ENCODE measurements around the gene SDK1.

SDK1 gene

GRCh38 chr7:3977391-3977790 is 676.3 kb downstream of the SDK1 start:
- TF ChIP-seq, protein P1, sequence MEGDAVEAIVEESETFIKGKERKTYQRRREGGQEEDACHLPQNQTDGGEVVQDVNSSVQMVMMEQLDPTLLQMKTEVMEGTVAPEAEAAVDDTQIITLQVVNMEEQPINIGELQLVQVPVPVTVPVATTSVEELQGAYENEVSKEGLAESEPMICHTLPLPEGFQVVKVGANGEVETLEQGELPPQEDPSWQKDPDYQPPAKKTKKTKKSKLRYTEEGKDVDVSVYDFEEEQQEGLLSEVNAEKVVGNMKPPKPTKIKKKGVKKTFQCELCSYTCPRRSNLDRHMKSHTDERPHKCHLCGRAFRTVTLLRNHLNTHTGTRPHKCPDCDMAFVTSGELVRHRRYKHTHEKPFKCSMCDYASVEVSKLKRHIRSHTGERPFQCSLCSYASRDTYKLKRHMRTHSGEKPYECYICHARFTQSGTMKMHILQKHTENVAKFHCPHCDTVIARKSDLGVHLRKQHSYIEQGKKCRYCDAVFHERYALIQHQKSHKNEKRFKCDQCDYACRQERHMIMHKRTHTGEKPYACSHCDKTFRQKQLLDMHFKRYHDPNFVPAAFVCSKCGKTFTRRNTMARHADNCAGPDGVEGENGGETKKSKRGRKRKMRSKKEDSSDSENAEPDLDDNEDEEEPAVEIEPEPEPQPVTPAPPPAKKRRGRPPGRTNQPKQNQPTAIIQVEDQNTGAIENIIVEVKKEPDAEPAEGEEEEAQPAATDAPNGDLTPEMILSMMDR (conservative IDR thresholded peaks at IDR 0.05; ENCODE audit: control insufficient read depth, insufficient read depth, low read depth, low read length) = no peak
- no peak overlapping the region for H3K4me3 ChIP-seq (ENCODE audit: control insufficient read depth, low read depth, low read length)

DNA sequence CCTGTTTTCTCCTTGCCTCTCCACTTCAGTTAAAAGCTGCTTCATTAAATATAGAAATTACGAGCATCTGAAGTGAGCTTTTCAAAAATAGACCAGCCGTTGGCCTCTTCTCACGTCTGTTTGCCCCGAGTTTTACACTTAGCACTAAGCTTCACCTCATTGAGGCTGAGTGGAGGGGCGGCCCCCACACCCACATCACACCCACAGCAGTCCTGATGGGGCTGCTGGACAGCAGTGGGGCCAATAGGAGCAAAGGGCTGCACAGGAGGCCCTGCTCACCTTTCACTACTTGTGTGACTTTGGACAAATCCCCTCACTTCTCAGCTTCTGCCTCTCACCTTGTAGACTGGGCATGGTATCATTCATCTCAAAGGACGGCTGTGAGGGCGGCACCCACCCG is 677.8 kb downstream of the SDK1 start:
- TF ChIP-seq, protein P1 (conservative IDR thresholded peaks at IDR 0.05; ENCODE audit: control insufficient read depth, insufficient read depth, low read depth, low read length) = no peak
- H3K4me3 ChIP-seq (ENCODE audit: control insufficient read depth, low read depth, low read length) = no peak overlapping the region
- DNase-seq (ENCODE audit: low read depth) = no peak

More at GRCh38 chr7:3977391-3977790, 676.3 kb downstream of the SDK1 start:
- no peak for DNase-seq (ENCODE audit: low read depth)

DNA sequence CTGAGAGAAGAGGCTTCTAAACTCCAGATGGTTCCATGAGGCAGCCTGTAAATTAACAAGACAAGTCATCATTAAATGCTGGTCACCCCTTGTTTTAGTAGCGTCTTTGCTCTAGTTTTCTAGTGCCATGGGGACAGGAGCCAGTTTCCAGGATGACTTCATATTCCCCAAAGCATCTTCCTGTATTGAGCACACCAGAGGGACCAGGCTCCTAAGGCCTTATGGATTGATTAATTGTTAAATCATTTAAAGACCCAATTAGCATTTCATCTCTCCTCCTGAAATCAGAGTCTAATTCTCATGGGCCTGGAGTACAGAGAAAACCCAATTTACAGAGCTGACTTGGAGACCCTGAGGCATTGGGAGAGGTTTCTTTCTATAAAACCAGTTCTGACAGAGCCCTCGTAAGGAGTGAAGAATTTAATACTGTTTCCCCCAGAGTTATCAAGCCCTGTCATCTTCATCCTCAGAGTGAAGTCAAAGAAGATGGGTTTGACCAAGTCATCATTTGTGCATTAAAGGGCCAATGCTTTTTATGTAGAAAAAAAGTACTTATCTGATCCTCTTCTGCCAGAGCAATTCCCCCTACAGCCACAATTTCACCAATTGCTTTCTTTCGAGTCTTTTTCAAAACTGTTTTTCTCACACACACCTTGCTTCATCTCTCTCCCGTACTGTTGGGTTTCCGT is 678.7 kb downstream of the SDK1 start:
- DNase-seq (ENCODE audit: low read depth) = no peak
- TF ChIP-seq, protein P1 (conservative IDR thresholded peaks at IDR 0.05; ENCODE audit: control insufficient read depth, insufficient read depth, low read depth, low read length) = no peak
- H3K4me3 ChIP-seq (ENCODE audit: control insufficient read depth, low read depth, low read length) = no peak overlapping the region

DNA sequence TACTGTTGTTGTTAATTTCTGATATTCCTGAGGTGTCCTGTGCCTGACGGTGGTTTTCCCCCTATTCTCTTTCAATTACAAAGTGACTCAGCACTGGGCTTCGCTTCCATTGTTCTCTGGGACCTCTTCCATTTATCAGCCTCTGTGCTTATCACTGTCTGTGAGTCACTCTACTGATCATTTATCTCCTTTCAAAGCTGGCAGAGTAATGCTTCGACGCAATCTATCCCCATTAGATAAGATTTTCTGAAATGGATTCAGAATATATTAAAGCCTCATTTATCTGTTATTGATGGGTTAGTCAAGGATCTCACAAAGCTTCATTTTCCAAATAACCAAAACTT is 679.2 kb downstream of the SDK1 start:
- H3K4me3 ChIP-seq (ENCODE audit: control insufficient read depth, low read depth, low read length) = no peak overlapping the region
- no peak for DNase-seq (ENCODE audit: low read depth)
- TF ChIP-seq, protein P1 (conservative IDR thresholded peaks at IDR 0.05; ENCODE audit: control insufficient read depth, insufficient read depth, low read depth, low read length) = no peak

GRCh38 chr7:3981281-3981680 is 680.2 kb downstream of the SDK1 start:
- TF ChIP-seq, protein P1 (conservative IDR thresholded peaks at IDR 0.05; ENCODE audit: control insufficient read depth, insufficient read depth, low read depth, low read length) = no peak
- H3K4me3 ChIP-seq (ENCODE audit: control insufficient read depth, low read depth, low read length) = no peak overlapping the region
- no peak for DNase-seq (ENCODE audit: low read depth)

DNA sequence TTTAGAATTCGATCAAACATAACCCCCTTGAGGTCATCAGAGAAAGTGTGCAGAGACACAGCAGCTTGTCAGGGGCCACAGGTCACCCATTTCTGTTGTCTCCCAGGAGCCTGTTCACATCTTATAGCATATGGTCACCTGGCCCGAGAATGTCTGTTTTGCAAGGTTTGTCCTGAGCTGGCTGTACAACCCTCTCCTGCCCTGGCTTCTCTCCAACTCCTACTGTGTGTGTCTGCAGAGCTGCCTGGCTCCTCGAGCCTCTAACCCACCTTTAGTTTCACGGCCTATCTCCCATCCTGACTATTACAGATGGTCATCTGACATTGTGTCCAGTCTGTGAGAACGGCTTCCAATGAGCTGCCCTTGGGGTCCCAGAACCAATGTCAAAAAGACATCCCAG is 683.4 kb downstream of the SDK1 start:
- H3K4me3 ChIP-seq (ENCODE audit: control insufficient read depth, low read depth, low read length) = no peak overlapping the region
- TF ChIP-seq, protein P1 (conservative IDR thresholded peaks at IDR 0.05; ENCODE audit: control insufficient read depth, insufficient read depth, low read depth, low read length) = no peak
- DNase-seq (ENCODE audit: low read depth) = no peak

GRCh38 chr7:3986927-3987326 is 685.9 kb downstream of the SDK1 start:
- no peak overlapping the region for H3K4me3 ChIP-seq (ENCODE audit: control insufficient read depth, low read depth, low read length)
- TF ChIP-seq, protein P1 (conservative IDR thresholded peaks at IDR 0.05; ENCODE audit: control insufficient read depth, insufficient read depth, low read depth, low read length) = no peak

More at GRCh38 chr7:3986927-3987326, 685.9 kb downstream of the SDK1 start:
- DNase-seq (ENCODE audit: low read depth) = no peak

All from fibroblast of mammary gland (primary cell).